GM12878 (cell line): Measurements from ENCODE around the gene PREX1. TPM values are rescaled to one million over a fixed set of nuclear protein-coding genes. Genes with fewer than 3 reads are reported as not detected.

Experiments used
- BHLHE40 ChIP-seq, 2 experiments: fragments of 450-650 bp in 1 of 2; IDR thresholded peaks; 2 replicates each; pipeline ENCODE4 v1.6.1; 2011 to 2017; ENCODE audit warnings: low read depth in 2 of 2, borderline replicate concordance in 1 of 2, improper control_type of control experiment in 1 of 2, low read length in 1 of 2, mild to moderate bottlenecking in 1 of 2
- DPF2 ChIP-seq: fragments of 450-650 bp; IDR thresholded peaks from 2 replicates; pipeline ENCODE4 v1.6.1; 2017; ENCODE audit warnings: mild to moderate bottlenecking
- E2F8 ChIP-seq: fragments of 450-650 bp; IDR thresholded peaks from 2 replicates; pipeline ENCODE4 v1.6.1; 2018; ENCODE audit warnings: mild to moderate bottlenecking, low read depth, moderate library complexity; ENCODE audit not compliant: partially characterized antibody
- FOXM1 ChIP-seq: IDR thresholded peaks from 2 replicates; pipeline ENCODE4 v1.6.1; 2012; ENCODE audit warnings: low read depth, mild to moderate bottlenecking, inconsistent platforms, low read length, moderate library complexity
- MEF2A ChIP-seq: IDR thresholded peaks from 2 replicates; pipeline ENCODE4 v1.6.1; 2011; ENCODE audit warnings: low read depth, mild to moderate bottlenecking, low read length, moderate library complexity; ENCODE audit not compliant: insufficient read depth
- NR2C2 ChIP-seq: IDR thresholded peaks from 2 replicates; pipeline ENCODE4 v1.6.1; 2011; ENCODE audit warnings: borderline replicate concordance, low read depth; ENCODE audit not compliant: control insufficient read depth, insufficient read length
- NRF1 ChIP-seq: conservative IDR thresholded peaks from 2 replicates; pipeline ENCODE4 v1.6.1; 2011; ENCODE audit warnings: mild to moderate bottlenecking, low read depth, low read length, improper control_type of control experiment
- PRDM15 ChIP-seq: fragments of 450-650 bp; formaldehyde crosslinking; IDR thresholded peaks from 2 replicates; pipeline ENCODE4 v1.4.0; 2020; ENCODE audit warnings: mild to moderate bottlenecking, moderate library complexity
- RB1 ChIP-seq: fragments of 450-650 bp; formaldehyde crosslinking; IDR thresholded peaks from 2 replicates; pipeline ENCODE4 v1.6.1; 2017; ENCODE audit warnings: mild to moderate bottlenecking, borderline replicate concordance
- RBBP5 ChIP-seq: fragments of 200-600 bp; sonication (generic); conservative IDR thresholded peaks from 2 replicates; pipeline ENCODE4 v1.6.1; 2016
- REST ChIP-seq: IDR thresholded peaks from 2 replicates; pipeline ENCODE4 v1.6.1; 2012; ENCODE audit warnings: mild to moderate bottlenecking, low read depth, low read length
- RUNX3 ChIP-seq: IDR thresholded peaks from 2 replicates; pipeline ENCODE4 v1.6.1; 2012; ENCODE audit warnings: low read length, inconsistent platforms
- SUPT20H ChIP-seq: IDR thresholded peaks from 2 replicates; pipeline ENCODE4 v1.6.1; 2011; ENCODE audit warnings: low read depth, mild to moderate bottlenecking, low read length, moderate library complexity, borderline replicate concordance; ENCODE audit not compliant: control insufficient read depth
- ZBTB4 ChIP-seq: fragments of 450-650 bp; formaldehyde crosslinking; IDR thresholded peaks from 2 replicates; pipeline ENCODE4 v1.4.0; 2022; ENCODE audit warnings: mild to moderate bottlenecking, moderate library complexity
- polyA plus RNA-seq, 11 experiments: library from polyadenylated mRNA; depleted of rRNA in 4 of 11; unstranded in 6 of 11; stranded (reverse) in 5 of 11; fragments of >200 nt; fragmentation: Nextera tagmentation in 4 of 11; fragmentation: Illumina TruSeq in 1 of 11; extraction: Ambion mirVana in 4 of 11; extraction: Trizol in 1 of 11; gene quantifications; 1 replicate in 1 of 11; 2 replicates in 10 of 11; pipeline versions ENCODE4 v1.2.1 to v1.2.3, GENCODE V29; 2011 to 2016; ENCODE audit warnings: inconsistent platforms in 2 of 11, missing spikeins in 2 of 11, low read depth in 1 of 11
- total RNA-seq, 4 experiments: library from RNA; depleted of rRNA in 3 of 4; stranded (reverse); fragments of >200 nt in 3 of 4; fragmentation: Illumina TruSeq in 1 of 4; extraction: Trizol in 1 of 4; gene quantifications; 2 replicates each; pipeline versions ENCODE4 v1.2.1 to v1.2.3, GENCODE V29; 2013 to 2021

PREX1 gene
- total and polyA plus RNA-seq, 10 of the 15 experiments (the other 5 are each of a cell fraction or from before 2014, with no cell fraction given), result 2.6 to 114 (median 38.9) TPM

GRCh38 chr20:48769069-48769983 is 58.5 kb downstream of the PREX1 start (continued):
- TF ChIP-seq E2F8, result no peak
- TF ChIP-seq BHLHE40 (IDR thresholded peaks at IDR 0.05; ENCODE audit: borderline replicate concordance in 1 of 2, low read depth in 2 of 2, low read length in 1 of 2), result peak; percentile 44 to 70; a peak in 3 of 4 replicates
- TF ChIP-seq SUPT20H, result no peak
- TF ChIP-seq PRDM15, result no peak
- no peak for TF ChIP-seq NR2C2
- TF ChIP-seq MEF2A, result no peak
- no peak for TF ChIP-seq RB1
- TF ChIP-seq DPF2, result peak; percentile 74
- no peak for TF ChIP-seq REST
- no peak for TF ChIP-seq ZBTB4 (CRISPR knock-in tag)
- TF ChIP-seq RUNX3, result peak; percentile 87
- no peak for TF ChIP-seq NRF1
- TF ChIP-seq RBBP5, result no peak
- no peak for TF ChIP-seq FOXM1
